CD8-positive, alpha-beta memory T cell (primary cell): ENCODE data around the gene GNAT2. TPM values are rescaled to one million over a fixed set of nuclear protein-coding genes. Genes with fewer than 3 reads are reported as not detected.
A peak's percentile ranks its signal among the peaks of the same experiment; 100 is the strongest.

Source experiments
- CTCF ChIA-PET: fragments of 350-600 bp; sonication (Branson Sonifier 250); formaldehyde crosslinking; loops from one replicate; lab custom pipeline; 2021; ENCODE audit warnings: antibody characterized with exemption; lab: Charles Lee
- POLR2A ChIA-PET: fragments of 350-600 bp; sonication (Branson Sonifier 250); formaldehyde crosslinking; loops from one replicate; lab custom pipeline; 2021; ENCODE audit warnings: antibody characterized with exemption; lab: Charles Lee
- DNase-seq, 5 donors: peaks; one replicate each; pipeline versions ENCODE4 v3.0.0 to v3.0.0-alpha.2; 2020 to 2022; ENCODE audit warnings: mixed read lengths in 1 of 5
- H3K27ac ChIP-seq: one replicate; pipeline ENCODE4 v1.7.0; 2013; ENCODE audit warnings: low read depth, mild to moderate bottlenecking, low read length, moderate library complexity
- H3K27me3 ChIP-seq: 2 replicates; pipeline ENCODE4 v1.7.0; 2013; ENCODE audit warnings: low read length, mild to moderate bottlenecking; ENCODE audit not compliant: insufficient read depth, poor library complexity, severe bottlenecking
- H3K36me3 ChIP-seq: 2 replicates; pipeline ENCODE4 v1.7.0; 2013; ENCODE audit warnings: mild to moderate bottlenecking, low read length, moderate library complexity; ENCODE audit not compliant: insufficient read depth
- H3K4me1 ChIP-seq: 2 replicates; pipeline ENCODE4 v1.7.0; 2013; ENCODE audit warnings: mild to moderate bottlenecking, low read length, moderate library complexity; ENCODE audit not compliant: insufficient read depth
- H3K4me3 ChIP-seq: 2 replicates; pipeline ENCODE4 v1.7.0; 2013; ENCODE audit warnings: mild to moderate bottlenecking, low read length
- H3K9me3 ChIP-seq: 2 replicates; pipeline ENCODE4 v1.7.0; 2013; ENCODE audit warnings: mild to moderate bottlenecking, low read length
- H3K27ac Mint-ChIP-seq, 8 donors: one replicate each; pipeline ENCODE4 v1.8.0; 2020 to 2021; ENCODE audit warnings: mixed read lengths in 8 of 8, mild to moderate bottlenecking in 6 of 8, inconsistent platforms in 3 of 8, moderate library complexity in 3 of 8
- H3K27me3 Mint-ChIP-seq, 2 donors: one replicate each; pipeline ENCODE4 v1.8.0; 2020 to 2021; ENCODE audit warnings: mixed read lengths in 2 of 2, mild to moderate bottlenecking in 1 of 2, moderate library complexity in 1 of 2
- H3K36me3 Mint-ChIP-seq, 3 donors: one replicate each; pipeline ENCODE4 v1.8.0; 2020 to 2021; ENCODE audit warnings: mixed read lengths in 3 of 3, inconsistent platforms in 1 of 3, mild to moderate bottlenecking in 1 of 3
- H3K4me1 Mint-ChIP-seq, 3 donors: one replicate each; pipeline ENCODE4 v1.8.0; 2020 to 2021; ENCODE audit warnings: mixed read lengths in 3 of 3, inconsistent platforms in 1 of 3, mild to moderate bottlenecking in 1 of 3
- H3K4me3 Mint-ChIP-seq, 7 donors: one replicate each; pipeline ENCODE4 v1.8.0; 2020 to 2021; ENCODE audit warnings: mixed read lengths in 7 of 7, mild to moderate bottlenecking in 6 of 7, moderate library complexity in 4 of 7, inconsistent platforms in 2 of 7
- H3K9me3 Mint-ChIP-seq, 5 donors: one replicate each; pipeline ENCODE4 v1.8.0; 2020 to 2022; ENCODE audit warnings: mixed read lengths in 5 of 5, mild to moderate bottlenecking in 3 of 5, moderate library complexity in 2 of 5, inconsistent platforms in 1 of 5
- polyA plus RNA-seq: library from polyadenylated mRNA; unstranded; fragments of 300-500 nt; fragmentation: Illumina TruSeq; gene quantifications from one replicate; pipeline ENCODE4 v1.2.3, GENCODE V29; 2021
- total RNA-seq, 2 experiments: library from RNA; stranded (reverse); gene quantifications; one replicate each; pipeline ENCODE4 v1.2.3, GENCODE V29; 2021

The GNAT2 gene
- total and polyA plus RNA-seq, 3 experiments from 2014 or later = 0.53 to 1.5 TPM; not detected in 1

DNA sequence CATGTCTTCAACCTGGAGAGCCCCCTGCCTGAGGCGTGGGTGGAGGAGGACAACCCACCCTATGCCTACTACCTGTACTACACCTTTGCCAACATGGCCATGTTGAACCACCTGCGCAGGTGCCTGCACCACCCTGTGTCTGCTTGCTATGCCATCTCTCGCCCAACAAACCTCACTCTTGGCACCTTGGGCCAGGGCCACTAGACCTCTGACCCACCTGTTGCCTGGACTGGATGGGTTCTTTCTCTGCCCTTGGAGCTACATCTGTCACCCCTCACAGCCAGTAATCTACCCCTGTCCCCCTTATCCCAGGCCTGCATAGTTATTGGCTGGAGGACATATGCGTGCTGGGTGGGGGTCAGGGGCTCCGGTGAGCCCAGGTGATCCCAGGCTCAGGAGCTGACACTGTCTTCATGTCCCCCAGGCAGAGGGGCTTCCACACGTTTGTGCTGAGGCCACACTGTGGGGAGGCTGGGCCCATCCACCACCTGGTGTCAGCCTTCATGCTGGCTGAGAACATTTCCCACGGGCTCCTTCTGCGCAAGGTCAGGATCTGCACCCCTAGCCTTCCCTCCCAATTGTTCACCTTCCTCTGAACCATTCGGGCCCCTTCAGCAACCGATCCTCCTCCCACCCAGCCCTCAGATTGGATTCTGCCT lies 10.1 kb upstream of the GNAT2 start:
- peaks cover 3 to 7% (median 7%) of the 10 kb centered on the region in 3 donors for H3K4me1 Mint-ChIP-seq
- POLR2A ChIA-PET = interaction anchor here (1.4 to 1.7 kb wide), 2 partner anchors 81 to 84 kb away, joined by 4 to 6 read pairs; partner anchors contain the start of gene GNAI3
- Histone ChIP-seq H3K27ac (no peak overlapping the region), H3K4me1 (peaks cover 6% of the 10 kb centered on the region), H3K9me3 (no peaks in the 10 kb centered on the region), H3K36me3 (peaks cover 26% of the 10 kb centered on the region), H3K4me3 (no peak overlapping the region), H3K27me3 (no peaks in the 10 kb centered on the region)
- CTCF ChIA-PET = interaction anchor here (0.6 to 3.1 kb wide), 15 partner anchors 9 to 355 kb away, joined by 3 to 51 read pairs (median 11); partner anchors contain the start of genes AHCYL1, AMPD2, GNAI3 and GNAT2
- no peaks in the 10 kb centered on the region for H3K9me3 Mint-ChIP-seq
- H3K36me3 Mint-ChIP-seq = peaks cover 3 to 67% (median 6%) of the 10 kb centered on the region in 3 donors
- peak overlapping the region in 7 of 8 donors; percentile 32 to 84 (median 70) for H3K27ac Mint-ChIP-seq
- H3K27me3 Mint-ChIP-seq = no peaks in the 10 kb centered on the region
- DNase-seq = no peak
- H3K4me3 Mint-ChIP-seq = no peak overlapping the region

DNA sequence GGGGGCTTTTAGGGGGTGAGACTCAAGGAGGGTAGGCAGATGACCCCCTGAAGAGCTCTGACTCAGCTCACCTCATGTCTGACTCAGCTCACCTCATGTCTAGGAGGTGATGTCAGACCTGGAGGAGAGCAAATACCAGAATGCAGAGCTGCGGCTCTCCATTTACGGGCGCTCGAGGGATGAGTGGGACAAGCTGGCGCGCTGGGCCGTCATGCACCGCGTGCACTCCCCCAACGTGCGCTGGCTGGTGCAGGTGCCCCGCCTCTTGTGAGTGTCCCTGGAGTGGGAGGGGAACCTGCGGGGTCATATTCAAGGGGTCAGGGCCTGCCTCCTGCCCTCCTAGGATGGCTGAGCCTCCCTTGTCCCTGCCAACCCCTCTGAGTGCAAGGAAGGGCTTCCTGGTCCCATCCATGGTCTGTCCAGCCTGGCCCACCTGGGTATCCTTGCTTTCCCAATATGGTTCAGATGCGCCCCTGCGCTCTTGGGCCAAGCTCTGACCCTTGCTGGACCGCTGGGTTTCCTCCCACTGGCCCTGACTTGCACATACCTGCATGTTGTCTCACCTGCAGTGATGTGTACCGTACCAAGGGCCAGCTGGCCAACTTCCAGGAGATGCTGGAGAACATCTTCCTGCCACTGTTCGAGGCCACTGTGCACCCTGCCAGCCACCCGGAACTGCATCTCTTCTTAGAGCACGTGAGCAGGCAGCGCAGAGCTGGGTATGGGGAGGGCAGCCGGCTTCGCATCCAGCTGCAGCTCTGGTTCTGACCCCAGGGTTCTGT lies 9.3 kb upstream of the GNAT2 start:
- POLR2A ChIA-PET = interaction anchor here (1.4 kb wide), 1 partner anchor 81 kb away, joined by 4 read pairs; the partner anchor contains the start of gene GNAI3
- Mint-ChIP-seq H3K27me3 (no peaks in the 10 kb centered on the region), H3K4me1 (peaks cover 8 to 12% (median 8%) of the 10 kb centered on the region in 3 donors), H3K36me3 (peaks cover 3 to 67% (median 6%) of the 10 kb centered on the region in 3 donors), H3K27ac (peak overlapping the region in 3 of 8 donors; percentile 38 to 74 (median 70)), H3K9me3 (no peaks in the 10 kb centered on the region), H3K4me3 (no peak overlapping the region)
- Histone ChIP-seq H3K27me3 (no peaks in the 10 kb centered on the region), H3K4me3 (no peak overlapping the region), H3K9me3 (no peaks in the 10 kb centered on the region), H3K36me3 (peaks cover 26% of the 10 kb centered on the region), H3K27ac (no peak overlapping the region), H3K4me1 (peaks cover 11% of the 10 kb centered on the region)
- no peak for DNase-seq
- CTCF ChIA-PET = interaction anchor here (1.0 to 3.1 kb wide), 8 partner anchors 11 to 162 kb away, joined by 3 to 51 read pairs (median 8); partner anchors contain the start of gene GNAI3

DNA sequence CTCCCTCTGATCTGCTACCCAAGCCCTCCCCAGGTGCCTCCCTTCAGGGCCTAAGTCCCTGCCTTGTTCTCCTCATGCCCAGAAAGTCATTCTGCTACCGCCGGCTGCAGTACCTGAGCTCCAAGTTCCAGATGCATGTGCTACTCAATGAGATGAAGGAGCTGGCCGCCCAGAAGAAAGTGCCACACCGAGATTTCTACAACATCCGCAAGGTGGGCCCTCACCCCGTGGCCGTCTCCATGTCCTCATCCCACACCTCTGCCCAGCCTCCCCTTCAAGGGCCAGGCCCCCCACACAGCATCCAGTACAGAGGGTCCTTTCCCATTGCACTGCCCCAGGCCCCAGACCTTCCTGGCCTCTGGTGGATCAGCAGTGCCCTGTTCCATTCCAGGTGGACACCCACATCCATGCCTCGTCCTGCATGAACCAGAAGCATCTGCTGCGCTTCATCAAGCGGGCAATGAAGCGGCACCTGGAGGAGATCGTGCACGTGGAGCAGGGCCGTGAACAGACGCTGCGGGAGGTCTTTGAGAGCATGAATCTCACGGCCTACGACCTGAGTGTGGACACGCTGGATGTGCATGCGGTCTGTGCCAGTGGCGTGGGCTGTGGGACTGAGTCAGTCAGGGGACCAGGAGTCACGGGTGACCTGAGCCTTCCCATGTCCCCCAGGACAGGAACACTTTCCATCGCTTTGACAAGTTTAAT lies 8.4 kb upstream of the GNAT2 start:
- ChIA-PET CTCF (interaction anchor here (1.0 to 8.9 kb wide), 7 partner anchors 9 to 146 kb away, joined by 3 to 52 read pairs (median 4); partner anchors contain the start of gene GNAI3), POLR2A (no interaction called here)
- no peak overlapping the region for H3K27ac ChIP-seq
- H3K36me3 ChIP-seq = peaks cover 26% of the 10 kb centered on the region
- no peak for DNase-seq
- no peaks in the 10 kb centered on the region for H3K9me3 ChIP-seq
- peaks cover 14 to 21% (median 17%) of the 10 kb centered on the region in 3 donors for H3K4me1 Mint-ChIP-seq
- H3K27me3 ChIP-seq = no peaks in the 10 kb centered on the region
- no peaks in the 10 kb centered on the region for H3K27me3 Mint-ChIP-seq
- no peaks in the 10 kb centered on the region for H3K9me3 Mint-ChIP-seq
- peaks cover 3 to 65% (median 6%) of the 10 kb centered on the region in 3 donors for H3K36me3 Mint-ChIP-seq
- H3K27ac Mint-ChIP-seq = peak overlapping the region in 3 of 8 donors; percentile 4 to 70 (median 64)
- no peak overlapping the region for H3K4me3 Mint-ChIP-seq
- no peak overlapping the region for H3K4me3 ChIP-seq
- H3K4me1 ChIP-seq = peaks cover 20% of the 10 kb centered on the region

DNA sequence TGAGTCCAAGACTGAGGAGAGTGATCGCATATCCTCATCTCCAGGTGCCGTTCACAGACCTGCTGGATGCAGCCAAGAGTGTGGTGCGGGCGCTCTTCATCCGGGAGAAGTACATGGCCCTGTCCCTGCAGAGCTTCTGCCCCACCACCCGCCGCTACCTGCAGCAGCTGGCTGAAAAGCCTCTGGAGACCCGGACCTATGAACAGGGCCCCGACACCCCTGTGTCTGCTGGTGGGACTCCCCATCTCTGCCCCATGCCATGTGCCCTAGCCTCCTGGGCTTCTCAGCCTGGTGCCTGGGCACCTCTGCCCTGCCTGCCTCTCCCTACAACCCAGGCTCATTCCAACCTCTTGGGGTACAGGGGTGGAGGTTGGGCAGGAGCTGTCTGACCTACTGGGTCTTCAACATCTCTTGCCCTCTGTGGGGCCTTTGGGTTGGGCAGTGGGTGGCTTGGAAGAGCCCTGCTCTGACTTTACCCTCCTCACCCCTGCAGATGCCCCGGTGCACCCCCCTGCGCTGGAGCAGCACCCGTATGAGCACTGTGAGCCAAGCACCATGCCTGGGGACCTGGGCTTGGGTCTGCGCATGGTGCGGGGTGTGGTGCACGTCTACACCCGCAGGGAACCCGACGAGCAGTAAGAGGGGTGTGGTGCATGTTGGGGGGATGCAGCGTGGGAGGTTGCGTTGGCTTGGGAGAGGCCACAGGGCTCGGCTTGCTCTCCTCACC lies 7.4 kb upstream of the GNAT2 start:
- H3K9me3 ChIP-seq = no peaks in the 10 kb centered on the region
- Mint-ChIP-seq H3K4me3 (no peak overlapping the region), H3K36me3 (peaks cover 3 to 62% (median 6%) of the 10 kb centered on the region in 3 donors), H3K27ac (peak overlapping the region in 4 of 8 donors; percentile 47 to 91 (median 74)), H3K4me1 (peaks cover 24 to 31% (median 27%) of the 10 kb centered on the region in 3 donors), H3K27me3 (no peaks in the 10 kb centered on the region), H3K9me3 (no peaks in the 10 kb centered on the region)
- POLR2A ChIA-PET = no interaction called here
- H3K4me3 ChIP-seq = no peak overlapping the region
- peaks cover 30% of the 10 kb centered on the region for H3K4me1 ChIP-seq
- peaks cover 26% of the 10 kb centered on the region for H3K36me3 ChIP-seq
- no peaks in the 10 kb centered on the region for H3K27me3 ChIP-seq
- CTCF ChIA-PET = interaction anchor here (1.3 to 8.9 kb wide), 4 partner anchors 10 to 147 kb away, joined by 3 to 52 read pairs (median 4); no protein-coding TSS in a partner anchor
- H3K27ac ChIP-seq = no peak overlapping the region
- no peak for DNase-seq

DNA sequence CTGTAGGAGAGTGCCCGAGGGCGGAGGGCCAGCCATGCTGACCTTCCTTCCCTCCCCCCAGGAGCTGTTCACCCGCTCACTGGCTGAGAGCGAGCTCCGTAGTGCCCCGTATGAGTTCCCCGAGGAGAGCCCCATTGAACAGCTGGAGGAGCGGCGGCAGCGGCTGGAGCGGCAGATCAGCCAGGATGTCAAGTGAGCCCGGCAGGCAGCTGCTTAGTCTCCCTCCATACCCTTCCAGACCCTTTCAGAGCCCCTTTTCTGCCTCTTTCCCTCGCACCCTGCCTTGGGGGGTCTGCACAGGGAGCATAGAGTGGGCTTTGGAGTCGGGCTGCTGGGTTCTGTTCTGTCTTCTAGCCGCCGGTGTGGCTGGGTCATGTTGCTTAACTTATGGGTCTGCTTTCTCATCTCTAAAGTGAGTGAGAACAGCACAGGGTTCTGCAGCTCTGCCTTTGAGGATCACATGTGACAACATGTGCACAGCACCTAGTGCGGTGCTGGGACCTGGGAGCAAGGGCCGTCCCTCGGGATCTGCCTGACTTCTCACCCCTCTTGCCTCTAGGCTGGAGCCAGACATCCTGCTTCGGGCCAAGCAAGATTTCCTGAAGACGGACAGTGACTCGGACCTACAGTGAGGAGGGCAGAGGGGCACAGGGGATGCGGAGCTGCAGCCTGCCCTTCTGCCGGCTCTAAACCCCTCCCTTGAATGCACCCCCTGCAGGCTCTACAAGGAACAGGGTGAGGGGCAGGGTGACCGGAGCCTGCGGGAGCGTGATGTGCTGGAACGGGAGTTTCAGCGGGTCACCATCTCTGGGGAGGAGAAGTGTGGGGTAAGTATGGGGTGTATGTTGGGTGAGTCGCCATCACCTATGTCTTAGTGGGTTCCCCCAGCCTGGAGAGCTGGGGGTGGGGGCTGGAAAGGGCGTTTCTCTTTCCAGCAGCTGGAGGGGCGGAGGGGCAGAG lies 6.5 kb upstream of the GNAT2 start:
- H3K4me3 ChIP-seq = no peak overlapping the region
- Mint-ChIP-seq H3K27me3 (no peaks in the 10 kb centered on the region), H3K4me3 (peak overlapping the region in 1 of 7 donors; percentile 16), H3K36me3 (peaks cover 3 to 53% (median 6%) of the 10 kb centered on the region in 3 donors), H3K27ac (peak overlapping the region in 7 of 8 donors; percentile 7 to 91 (median 47)), H3K4me1 (peaks cover 32 to 40% (median 32%) of the 10 kb centered on the region in 3 donors), H3K9me3 (no peaks in the 10 kb centered on the region)
- DNase-seq = no peak
- H3K27ac ChIP-seq = no peak overlapping the region
- peaks cover 35% of the 10 kb centered on the region for H3K4me1 ChIP-seq
- peaks cover 22% of the 10 kb centered on the region for H3K36me3 ChIP-seq
- CTCF ChIA-PET = interaction anchor here (1.3 to 8.9 kb wide), 3 partner anchors 11 to 80 kb away, joined by 3 to 52 read pairs (median 5); no protein-coding TSS in a partner anchor
- no peaks in the 10 kb centered on the region for H3K9me3 ChIP-seq
- POLR2A ChIA-PET = no interaction called here
- H3K27me3 ChIP-seq = no peaks in the 10 kb centered on the region

DNA sequence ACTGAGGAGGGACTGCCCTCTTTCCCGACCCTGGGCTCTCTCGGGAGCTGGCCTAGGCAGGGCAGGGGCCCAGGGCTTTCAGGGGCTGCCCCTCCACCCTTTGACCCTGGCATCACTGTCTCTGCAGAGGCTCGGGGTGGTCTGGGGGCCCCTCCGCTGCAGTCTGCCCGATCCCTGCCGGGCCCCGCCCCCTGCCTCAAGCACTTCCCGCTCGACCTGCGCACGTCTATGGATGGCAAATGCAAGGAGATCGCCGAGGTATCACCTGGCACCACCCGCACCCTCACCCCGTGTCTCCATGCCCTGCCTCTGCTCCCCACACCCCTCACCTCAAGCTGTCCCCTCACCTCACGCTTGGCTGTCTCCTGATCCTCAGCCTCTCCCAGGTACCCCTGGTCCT lies 5.8 kb upstream of the GNAT2 start:
- no peak overlapping the region for H3K4me3 Mint-ChIP-seq
- Histone ChIP-seq H3K36me3 (peaks cover 19% of the 10 kb centered on the region), H3K4me1 (peaks cover 38% of the 10 kb centered on the region), H3K27me3 (no peaks in the 10 kb centered on the region), H3K4me3 (no peak overlapping the region), H3K9me3 (no peaks in the 10 kb centered on the region), H3K27ac (no peak overlapping the region)
- POLR2A ChIA-PET = interaction anchor here (1.4 kb wide), 1 partner anchor 76 kb away, joined by 4 read pairs; the partner anchor contains the start of gene GNAI3
- no peak for DNase-seq
- CTCF ChIA-PET = interaction anchor here (1.1 to 8.9 kb wide), 5 partner anchors 15 to 360 kb away, joined by 3 to 52 read pairs (median 4); partner anchors contain the start of gene AHCYL1
- H3K27me3 Mint-ChIP-seq = no peaks in the 10 kb centered on the region
- H3K36me3 Mint-ChIP-seq = peaks cover 3 to 54% (median 6%) of the 10 kb centered on the region in 3 donors
- H3K4me1 Mint-ChIP-seq = peaks cover 32 to 45% (median 37%) of the 10 kb centered on the region in 3 donors
- H3K27ac Mint-ChIP-seq = peak overlapping the region in 5 of 8 donors; percentile 7 to 91 (median 68)
- H3K9me3 Mint-ChIP-seq = no peaks in the 10 kb centered on the region
